Measurements from ENCODE around the gene HSD11B1.

GRCh38 chr1:209657140-209657879 is 47.3 kb upstream of the HSD11B1 start:
- TF ChIP-seq MYC (IDR thresholded peaks at IDR 0.05; ENCODE audit: low read depth, low read length): no peak
- TF ChIP-seq CTCF (IDR thresholded peaks at IDR 0.05; ENCODE audit: low read depth, low read length): no peak
- TF ChIP-seq POLR2A (IDR thresholded peaks at IDR 0.05; ENCODE audit: extremely low read depth, insufficient read length): no peak

All from NB4 (cell line).